ENCODE measurements around the gene PROK2.

PROK2 gene

GRCh38 chr3:71780430-71780829 is 4.5 kb downstream of the PROK2 start:
- H3K27me3 Mint-ChIP-seq, result peaks cover 51 to 68% of the 10 kb centered on the region in 2 donors
- DNase-seq (no peak), ATAC-seq (replicated peaks) (no peak)
- no peaks in the 10 kb centered on the region for H3K9me3 Mint-ChIP-seq
- no peak overlapping the region for H3K27ac Mint-ChIP-seq
- peak overlapping the region in 1 of 2 donors; percentile 44 for H3K4me3 Mint-ChIP-seq
- H3K4me1 Mint-ChIP-seq (ENCODE audit: low read depth in 2 of 2), result peaks cover 10 to 15% of the 10 kb centered on the region in 2 donors
- peaks cover 3% of the 10 kb centered on the region for H3K36me3 Mint-ChIP-seq (ENCODE audit: insufficient read depth)

- no peaks in the 10 kb centered on the region for H3K9me3 Mint-ChIP-seq
- H3K27ac Mint-ChIP-seq, result no peak overlapping the region
- peaks cover 10 to 13% of the 10 kb centered on the region in 2 donors for H3K4me1 Mint-ChIP-seq (ENCODE audit: low read depth in 2 of 2)
- no peak for DNase-seq
- peaks cover 3% of the 10 kb centered on the region for H3K36me3 Mint-ChIP-seq (ENCODE audit: insufficient read depth)
- H3K27me3 Mint-ChIP-seq, result peaks cover 48 to 68% of the 10 kb centered on the region in 2 donors
- peak; percentile 58 for ATAC-seq (replicated peaks)
- peak overlapping the region in 1 of 2 donors; percentile 44 for H3K4me3 Mint-ChIP-seq
Observed at GRCh38 chr3:71779674-71780377, 5.1 kb downstream of the PROK2 start.

- DNase-seq (no peak), ATAC-seq (replicated peaks) (no peak)
- H3K9me3 Mint-ChIP-seq, result no peaks in the 10 kb centered on the region
- no peak overlapping the region for H3K4me3 Mint-ChIP-seq
- H3K27ac Mint-ChIP-seq, result no peak overlapping the region
- H3K27me3 Mint-ChIP-seq, result peaks cover 42 to 72% of the 10 kb centered on the region in 2 donors
- peaks cover 10% of the 10 kb centered on the region in 2 donors for H3K4me1 Mint-ChIP-seq (ENCODE audit: low read depth in 2 of 2)
- H3K36me3 Mint-ChIP-seq (ENCODE audit: insufficient read depth), result peaks cover 5% of the 10 kb centered on the region
Observed at GRCh38 chr3:71778353-71778752, 6.6 kb downstream of the PROK2 start.

GRCh38 chr3:71776538-71776937 is 8.4 kb downstream of the PROK2 start:
- ATAC-seq (replicated peaks), result no peak
- Mint-ChIP-seq H3K36me3 (ENCODE audit: insufficient read depth) (peaks cover 7% of the 10 kb centered on the region), H3K4me3 (no peak overlapping the region), H3K27me3 (peaks cover 26 to 68% of the 10 kb centered on the region in 2 donors), H3K27ac (peak overlapping the region in 1 of 2 donors; percentile 41), H3K4me1 (ENCODE audit: low read depth in 2 of 2) (peaks cover 10% of the 10 kb centered on the region in 2 donors), H3K9me3 (no peaks in the 10 kb centered on the region)
- DNase-seq, result no peak

GRCh38 chr3:71771884-71772283 is 13.1 kb downstream of the PROK2 start:
- DNase-seq (no peak), ATAC-seq (replicated peaks) (no peak)
- H3K9me3 Mint-ChIP-seq, result no peaks in the 10 kb centered on the region
- H3K27ac Mint-ChIP-seq, result no peak overlapping the region
- H3K27me3 Mint-ChIP-seq, result peaks cover 28 to 51% of the 10 kb centered on the region in 2 donors
- no peaks in the 10 kb centered on the region for H3K4me1 Mint-ChIP-seq (ENCODE audit: low read depth in 2 of 2)
- H3K36me3 Mint-ChIP-seq (ENCODE audit: insufficient read depth), result peaks cover 3% of the 10 kb centered on the region
- no peak overlapping the region for H3K4me3 Mint-ChIP-seq

GRCh38 chr3:71771126-71771525 is 13.8 kb downstream of the PROK2 start:
- H3K4me3 Mint-ChIP-seq, result no peak overlapping the region
- ATAC-seq (replicated peaks) (peak; percentile 81), DNase-seq (no peak)
- H3K9me3 Mint-ChIP-seq, result no peaks in the 10 kb centered on the region
- H3K36me3 Mint-ChIP-seq (ENCODE audit: insufficient read depth), result peaks cover 3% of the 10 kb centered on the region
- H3K27ac Mint-ChIP-seq, result no peak overlapping the region
- peaks cover 20 to 44% of the 10 kb centered on the region in 2 donors for H3K27me3 Mint-ChIP-seq
- H3K4me1 Mint-ChIP-seq (ENCODE audit: low read depth in 2 of 2), result no peaks in the 10 kb centered on the region

GRCh38 chr3:71763426-71763825 is 21.5 kb downstream of the PROK2 start:
- Mint-ChIP-seq H3K4me3 (no peak overlapping the region), H3K9me3 (no peaks in the 10 kb centered on the region), H3K27ac (no peak overlapping the region), H3K4me1 (ENCODE audit: low read depth in 2 of 2) (no peaks in the 10 kb centered on the region), H3K36me3 (ENCODE audit: insufficient read depth) (no peaks in the 10 kb centered on the region), H3K27me3 (peaks cover 20 to 35% of the 10 kb centered on the region in 2 donors)
- DNase-seq (no peak), ATAC-seq (replicated peaks) (no peak)

- Mint-ChIP-seq H3K27ac (no peak overlapping the region), H3K36me3 (ENCODE audit: insufficient read depth) (no peaks in the 10 kb centered on the region), H3K9me3 (no peaks in the 10 kb centered on the region), H3K27me3 (peaks cover 49 to 55% of the 10 kb centered on the region in 2 donors), H3K4me1 (ENCODE audit: low read depth in 2 of 2) (no peaks in the 10 kb centered on the region), H3K4me3 (no peak overlapping the region)
- DNase-seq (no peak), ATAC-seq (replicated peaks) (no peak)
Observed at GRCh38 chr3:71760140-71760539, 24.8 kb downstream of the PROK2 start.

GRCh38 chr3:71759401-71759800 is 25.5 kb downstream of the PROK2 start:
- Mint-ChIP-seq H3K36me3 (ENCODE audit: insufficient read depth) (no peaks in the 10 kb centered on the region), H3K27ac (no peak overlapping the region), H3K4me1 (ENCODE audit: low read depth in 2 of 2) (no peaks in the 10 kb centered on the region), H3K4me3 (no peak overlapping the region), H3K9me3 (no peaks in the 10 kb centered on the region), H3K27me3 (peaks cover 53 to 59% of the 10 kb centered on the region in 2 donors)
- DNase-seq, result no peak
- ATAC-seq (replicated peaks), result no peak

GRCh38 chr3:71758091-71758490 is 26.9 kb downstream of the PROK2 start:
- DNase-seq (no peak), ATAC-seq (replicated peaks) (no peak)
- no peak overlapping the region for H3K4me3 Mint-ChIP-seq
- peaks cover 52 to 53% of the 10 kb centered on the region in 2 donors for H3K27me3 Mint-ChIP-seq
- H3K36me3 Mint-ChIP-seq (ENCODE audit: insufficient read depth), result no peaks in the 10 kb centered on the region
- no peaks in the 10 kb centered on the region for H3K9me3 Mint-ChIP-seq
- no peaks in the 10 kb centered on the region for H3K4me1 Mint-ChIP-seq (ENCODE audit: low read depth in 2 of 2)
- no peak overlapping the region for H3K27ac Mint-ChIP-seq

- ATAC-seq (replicated peaks) (no peak), DNase-seq (no peak)
- no peak overlapping the region for H3K27ac Mint-ChIP-seq
- no peaks in the 10 kb centered on the region for H3K36me3 Mint-ChIP-seq (ENCODE audit: insufficient read depth)
- H3K27me3 Mint-ChIP-seq, result peaks cover 48 to 53% of the 10 kb centered on the region in 2 donors
- no peaks in the 10 kb centered on the region for H3K9me3 Mint-ChIP-seq
- peak overlapping the region; percentile 79 to 83 for H3K4me3 Mint-ChIP-seq
- H3K4me1 Mint-ChIP-seq (ENCODE audit: low read depth in 2 of 2), result no peaks in the 10 kb centered on the region
Observed at GRCh38 chr3:71754610-71755253, 30.2 kb downstream of the PROK2 start.

GRCh38 chr3:71753701-71754609 is 31.0 kb downstream of the PROK2 start, which contains the start of gene GPR27:
GPR27 (plus strand) TSS chr3:71753855; CDS start chr3:71754050, 195 bp downstream.
- Mint-ChIP-seq H3K9me3 (no peaks in the 10 kb centered on the region), H3K27ac (no peak within 1 kb of the TSS), H3K4me3 (peak within 1 kb of the TSS; percentile 79 to 83), H3K27me3 (peaks cover 48 to 54% of the 10 kb centered on the region in 2 donors), H3K36me3 (ENCODE audit: insufficient read depth) (no peaks in the 10 kb centered on the region), H3K4me1 (ENCODE audit: low read depth in 2 of 2) (no peaks in the 10 kb centered on the region)
- ATAC-seq (replicated peaks), result peak; percentile 69
- DNase-seq, result peak in 2 of 3 experiments; percentile 5 to 10

All from effector memory CD8-positive, alpha-beta T cell (primary cell).